Mucosa of descending colon (tissue), 3 donors: ENCODE measurements around the gene TDRD6. TPM values are rescaled to one million over a fixed set of nuclear protein-coding genes. Genes with fewer than 3 reads are reported as not detected.

ENCODE experiments used
- ATAC-seq: fragments of 200-7000 bp; cut with Tn5 transposase; one replicate; pipeline ENCODE4 v1.9.1; 2020; ENCODE audit warnings: mild to moderate bottlenecking, moderate library complexity
- DNase-seq, 3 donors: peaks; one replicate each; pipeline ENCODE4 v3.0.0-alpha.2; 2020
- H3K36me3 ChIP-seq: fragments of 200-600 bp; one replicate; pipeline ENCODE4 v1.8.0; 2021; ENCODE audit warnings: low read depth, mild to moderate bottlenecking
- H3K4me1 ChIP-seq: fragments of 200-600 bp; one replicate; pipeline ENCODE4 v1.8.0; 2021; ENCODE audit warnings: low read depth, mild to moderate bottlenecking
- H3K4me3 ChIP-seq: fragments of 200-600 bp; one replicate; pipeline ENCODE4 v1.8.0; 2021; ENCODE audit warnings: mild to moderate bottlenecking
- H3K9me3 ChIP-seq: fragments of 200-600 bp; one replicate; pipeline ENCODE4 v1.8.0; 2021; ENCODE audit warnings: mild to moderate bottlenecking
- CTCF ChIP-seq: fragments of 200-600 bp; IDR thresholded peaks from one replicate; pipeline ENCODE4 v1.8.0; 2022; ENCODE audit warnings: antibody characterized with exemption, mild to moderate bottlenecking
- intact Hi-C, 2 donors: fragments of 100-400 bp; cut with DNase I in 1 of 2; cut with micrococcal nuclease in 1 of 2; formaldehyde crosslinking; loops; one replicate each; pipeline versions ENCODE4 v1.11.0 to v1.11.1; 2022; cut with DNase I, micrococcal nuclease
- total RNA-seq, 3 donors: library from RNA; stranded (reverse); fragmentation: NEBNext Ultra II Directional in 2 of 3; extraction: Animal tissue kit (Norgen Biotek cat#: 25700) in 2 of 3; gene quantifications; one replicate each; pipeline versions ENCODE4 v1.2.1 to v1.2.4, GENCODE V29; 2021 to 2023
- donor health status: DM: no; HTN: no; CAD: no; lungs with moderate emphysema.
- donor health status: DM: no; HTN: no; CAD: no.
- donor health status: DM: no; HTN: yes; CAD: no.

The TDRD6 gene
- total RNA-seq, 3 donors from 2014 or later = 0.39 to 1.9 (median 0.52) TPM

DNA sequence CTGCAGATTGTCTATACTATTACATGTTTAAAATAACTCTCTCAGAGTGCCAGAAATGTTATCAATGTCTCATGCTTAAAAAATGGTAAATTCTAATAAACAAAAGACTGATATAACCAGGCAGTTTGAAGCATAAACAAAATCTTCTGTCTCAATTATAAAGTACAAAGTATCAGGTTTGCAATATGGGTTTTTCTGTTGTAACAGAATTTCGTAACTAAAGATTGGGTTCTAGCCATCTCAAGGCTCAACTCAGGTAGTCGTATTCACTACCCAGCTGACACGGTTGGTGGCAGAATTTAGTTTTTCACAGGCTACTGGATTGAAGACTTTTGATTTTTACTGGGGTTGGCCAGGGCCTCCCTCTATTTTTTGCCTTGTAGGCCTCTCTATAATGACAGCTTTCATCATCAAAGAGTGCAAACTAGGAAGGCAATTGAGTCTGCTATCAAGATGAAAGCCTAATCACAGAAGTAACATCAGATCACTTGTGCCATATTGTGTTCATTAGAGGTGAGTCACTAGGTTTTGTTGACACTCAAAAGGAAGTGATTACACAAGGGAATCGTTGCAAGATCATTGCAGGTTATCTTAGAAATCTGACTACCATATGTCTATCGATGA lies 38.7 kb upstream of the TDRD6 start:
- Histone ChIP-seq H3K4me1 (peaks cover 15% of the 10 kb centered on the region), H3K36me3 (no peaks in the 10 kb centered on the region), H3K4me3 (no peak overlapping the region), H3K9me3 (no peaks in the 10 kb centered on the region)
- DNase-seq (no peak), ATAC-seq (peak; percentile 43)
- no peak for TF ChIP-seq CTCF
- intact Hi-C loops = no loop called here

GRCh38 chr6:46651006-46651405 lies 36.7 kb upstream of the TDRD6 start:
- no peak for ATAC-seq
- DNase-seq = no peak
- Histone ChIP-seq H3K4me1 (peaks cover 15% of the 10 kb centered on the region), H3K4me3 (no peak overlapping the region), H3K36me3 (no peaks in the 10 kb centered on the region), H3K9me3 (no peaks in the 10 kb centered on the region)
- no peak for TF ChIP-seq CTCF
- intact Hi-C loops = no loop called here

DNA sequence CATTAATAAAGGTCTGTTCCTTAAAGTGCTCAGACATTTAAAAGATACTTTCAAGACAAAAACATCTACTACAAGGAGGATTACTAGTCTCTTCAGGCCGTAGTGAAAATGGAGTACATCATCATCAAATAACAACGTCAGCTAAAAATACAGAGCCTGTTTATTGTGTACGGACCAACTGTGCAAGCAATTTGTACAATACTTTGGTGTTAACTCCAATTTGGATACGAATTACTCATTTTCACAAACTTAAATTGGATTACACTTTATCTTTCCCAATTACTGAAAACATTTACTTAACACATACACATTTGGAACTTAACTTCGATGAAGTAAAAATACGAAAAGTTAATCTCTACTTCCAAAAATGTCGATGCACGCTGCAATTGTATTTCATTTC lies 35.9 kb upstream of the TDRD6 start:
- Histone ChIP-seq H3K36me3 (no peaks in the 10 kb centered on the region), H3K4me1 (peaks cover 15% of the 10 kb centered on the region), H3K4me3 (peak overlapping the region; percentile 73), H3K9me3 (no peaks in the 10 kb centered on the region)
- no peak for ATAC-seq
- TF ChIP-seq CTCF = no peak
- intact Hi-C loops = no loop called here
- DNase-seq = no peak

DNA sequence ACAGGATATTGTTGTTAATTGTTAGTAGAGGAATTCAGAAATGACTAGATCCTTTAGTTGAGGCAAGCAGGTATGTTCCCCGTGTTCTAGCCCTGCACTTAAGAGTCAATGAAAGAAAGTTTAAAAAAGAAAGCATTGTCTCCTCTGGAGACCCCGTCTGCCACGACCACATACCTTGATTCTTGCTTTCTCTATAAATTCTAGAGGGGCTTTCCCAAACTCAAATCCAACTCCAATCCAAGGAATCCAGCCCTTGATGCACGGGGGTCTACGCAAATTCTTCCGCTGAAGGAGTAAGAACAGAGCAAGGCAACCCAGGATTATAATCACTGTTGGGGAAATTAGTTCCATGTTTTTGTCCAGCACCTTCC lies 35.5 kb upstream of the TDRD6 start:
- DNase-seq (no peak), ATAC-seq (no peak)
- no peak for TF ChIP-seq CTCF
- peaks cover 15% of the 10 kb centered on the region for H3K4me1 ChIP-seq
- H3K9me3 ChIP-seq = no peaks in the 10 kb centered on the region
- no peaks in the 10 kb centered on the region for H3K36me3 ChIP-seq
- peak overlapping the region; percentile 73 for H3K4me3 ChIP-seq
- intact Hi-C loops = no loop called here

- no peak for TF ChIP-seq CTCF
- Histone ChIP-seq H3K4me3 (peak within 1 kb of the TSS; percentile 73), H3K36me3 (no peaks in the 10 kb centered on the region), H3K9me3 (no peaks in the 10 kb centered on the region), H3K4me1 (peaks cover 15% of the 10 kb centered on the region)
- intact Hi-C loops = no loop called here
- peak; percentile 99 for ATAC-seq
- peak; percentile 95 to 97 (median 96) for DNase-seq
These were observed 34.9 kb upstream of the TDRD6 start, which contains the start of the genes CYP39A1 and SLC25A27 for GRCh38 chr6:46652603-46653438. CYP39A1 (minus strand) TSS chr6:46652818; CDS start chr6:46652582, 236 bp downstream. SLC25A27 (plus strand) TSS chr6:46652975; CDS start chr6:46653193, 218 bp downstream.
